Stimulated activated CD4-positive, alpha-beta T cell treated with anti-CD3 and anti-CD28 coated beads, Interleukin-12 subunit alpha, Interleukin-12 subunit beta, amount 100 ng/mL, for 4 hours (primary cell): ENCODE measurements around the gene CRACR2A.

Experiments used
- DNase-seq: peaks from one replicate; pipeline ENCODE4 v3.0.0-alpha.2; 2020

Gene CRACR2A

DNA sequence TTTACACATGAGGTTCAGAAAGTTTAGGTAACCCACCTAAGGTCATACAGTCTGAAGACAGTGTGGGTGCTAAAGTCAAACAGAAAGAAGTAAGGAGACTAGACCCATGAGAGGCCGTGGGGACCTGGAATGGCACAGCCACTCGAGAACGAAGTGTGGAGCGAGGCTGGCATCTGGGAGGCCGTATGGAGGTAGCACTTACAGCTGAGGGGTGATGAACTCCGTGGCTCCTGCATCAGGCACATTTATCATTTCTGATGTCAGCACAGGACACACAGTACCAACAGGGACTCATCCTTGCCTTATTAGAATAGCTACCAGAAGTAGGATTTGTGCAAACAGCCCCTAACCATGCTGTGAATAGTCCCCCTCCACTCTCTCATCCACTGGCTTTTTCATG, 30.5 kb downstream of the CRACR2A start:
- DNase-seq = no peak

DNA sequence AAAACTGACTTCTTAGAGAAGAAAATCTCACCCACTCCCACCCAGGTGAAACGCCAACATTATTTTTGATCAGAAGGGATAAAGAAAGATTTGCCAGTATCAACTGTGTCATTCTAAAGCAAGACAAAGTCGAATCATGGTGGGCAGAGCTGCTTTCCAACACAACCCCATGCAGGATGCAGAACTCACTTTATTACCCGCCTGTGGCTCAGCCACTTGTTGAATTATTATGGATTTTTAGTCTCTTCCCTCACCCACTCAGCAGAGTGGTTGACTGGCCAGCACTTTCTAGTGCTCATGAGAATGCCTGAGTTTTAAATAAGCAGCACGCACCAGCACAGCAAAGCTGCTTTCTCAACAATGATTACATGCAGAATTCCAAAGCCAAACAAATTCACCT, 32.1 kb downstream of the CRACR2A start:
- DNase-seq = no peak

GRCh38 chr12:3718100-3718499, 34.8 kb downstream of the CRACR2A start:
- DNase-seq = no peak

- DNase-seq = no peak
Measured at GRCh38 chr12:3717283-3717898, 35.5 kb downstream of the CRACR2A start.

GRCh38 chr12:3715999-3716398, 36.9 kb downstream of the CRACR2A start:
- no peak for DNase-seq

GRCh38 chr12:3713947-3714346, 39.0 kb downstream of the CRACR2A start:
- no peak for DNase-seq

DNA sequence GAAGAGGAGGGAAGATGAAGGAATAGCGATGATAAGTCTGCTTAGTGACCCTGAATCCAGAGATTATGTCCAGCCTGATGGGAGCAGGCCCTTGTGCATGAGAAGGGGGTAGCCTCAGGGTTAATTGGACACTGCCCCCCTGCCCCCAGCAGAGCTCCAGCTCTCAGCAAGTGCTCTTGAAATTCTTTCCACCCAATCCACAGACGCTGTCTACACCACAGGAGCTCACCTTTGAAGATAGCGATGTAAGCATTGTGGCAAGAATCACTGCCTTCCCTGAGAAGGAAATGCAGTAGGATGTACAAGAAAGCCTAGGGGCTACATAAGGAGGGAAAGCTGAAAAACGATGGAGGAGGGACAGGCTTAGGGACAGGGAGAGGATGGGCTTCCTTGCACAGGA, 39.4 kb downstream of the CRACR2A start:
- DNase-seq = no peak

DNA sequence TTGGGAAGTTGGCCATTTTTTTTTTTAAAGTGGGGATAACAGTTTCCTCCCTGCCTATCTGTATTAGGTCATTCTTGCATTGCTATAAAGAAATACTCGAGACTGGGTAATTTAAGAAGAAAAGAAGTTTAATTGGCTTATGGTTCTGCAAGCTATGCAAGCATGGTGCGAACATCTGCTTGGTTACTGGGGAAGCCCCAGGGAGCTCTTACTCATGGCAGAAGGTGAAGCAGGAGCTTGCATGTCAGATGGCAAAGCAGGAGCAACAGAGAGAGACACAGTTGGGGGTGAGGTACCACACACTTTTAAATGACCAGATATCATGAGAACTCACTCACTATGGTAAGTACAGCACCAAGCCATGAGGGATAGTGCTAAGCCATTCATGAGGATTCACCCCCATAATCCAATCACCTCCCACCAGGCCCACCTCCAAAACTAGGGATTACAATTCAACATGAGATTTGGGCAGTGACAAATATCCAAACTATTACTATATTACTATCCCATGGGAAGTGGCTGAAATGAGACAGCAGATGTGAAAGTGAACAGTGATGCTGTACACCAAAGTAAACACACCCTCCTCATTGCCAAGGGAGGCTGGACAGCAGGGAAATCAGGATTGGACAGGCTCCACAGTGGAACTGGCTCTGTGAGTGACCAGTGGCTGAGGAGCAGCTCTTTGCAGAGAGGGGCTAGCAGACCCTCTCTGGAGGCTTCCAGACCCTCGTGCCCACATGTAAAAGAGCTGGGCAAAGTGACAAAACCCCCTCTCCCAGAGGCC, 40.5 kb downstream of the CRACR2A start:
- no peak for DNase-seq

- DNase-seq = no peak
Measured at GRCh38 chr12:3705354-3705675, 47.6 kb downstream of the CRACR2A start.

DNA sequence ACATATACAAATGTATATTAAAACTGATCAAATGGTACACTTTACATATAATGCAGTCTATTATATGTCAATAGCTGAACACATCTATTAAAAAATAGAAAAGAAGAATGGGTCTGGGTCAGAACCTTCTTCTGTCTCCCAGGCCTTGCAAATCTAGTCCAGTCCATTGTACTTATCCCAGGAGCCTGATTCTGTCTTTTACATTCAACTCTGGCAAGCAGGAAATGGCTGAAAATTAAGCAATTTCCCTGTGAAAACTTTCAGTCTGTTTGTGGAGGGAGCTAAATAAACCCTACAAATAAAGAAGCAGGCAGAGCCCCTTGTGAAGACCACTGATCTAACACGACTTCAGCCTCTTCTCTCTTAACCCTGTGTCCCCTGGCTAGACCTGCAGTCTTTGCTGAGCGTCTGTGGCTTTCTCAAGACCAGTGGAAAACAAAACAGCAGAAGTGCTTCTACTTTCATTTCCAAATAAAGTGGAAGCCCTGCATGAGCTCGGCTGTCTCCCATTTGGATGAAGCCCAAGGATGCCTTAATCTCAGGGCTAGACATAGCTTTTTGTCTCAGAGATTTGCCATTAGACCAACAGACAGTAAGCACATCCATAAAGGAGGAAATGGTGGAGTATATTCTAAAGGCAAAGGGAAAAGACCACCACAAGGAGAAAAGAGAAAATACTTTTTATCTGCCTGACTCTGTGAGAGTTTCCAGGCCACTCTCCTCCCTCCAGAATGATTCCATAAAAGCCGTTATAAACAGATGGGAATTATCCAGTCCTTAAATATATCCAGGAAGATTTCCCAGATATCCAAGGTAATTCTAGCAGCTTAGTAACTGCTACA, 48.2 kb downstream of the CRACR2A start:
- no peak for DNase-seq

GRCh38 chr12:3700861-3701260, 52.0 kb downstream of the CRACR2A start:
- no peak for DNase-seq

DNA sequence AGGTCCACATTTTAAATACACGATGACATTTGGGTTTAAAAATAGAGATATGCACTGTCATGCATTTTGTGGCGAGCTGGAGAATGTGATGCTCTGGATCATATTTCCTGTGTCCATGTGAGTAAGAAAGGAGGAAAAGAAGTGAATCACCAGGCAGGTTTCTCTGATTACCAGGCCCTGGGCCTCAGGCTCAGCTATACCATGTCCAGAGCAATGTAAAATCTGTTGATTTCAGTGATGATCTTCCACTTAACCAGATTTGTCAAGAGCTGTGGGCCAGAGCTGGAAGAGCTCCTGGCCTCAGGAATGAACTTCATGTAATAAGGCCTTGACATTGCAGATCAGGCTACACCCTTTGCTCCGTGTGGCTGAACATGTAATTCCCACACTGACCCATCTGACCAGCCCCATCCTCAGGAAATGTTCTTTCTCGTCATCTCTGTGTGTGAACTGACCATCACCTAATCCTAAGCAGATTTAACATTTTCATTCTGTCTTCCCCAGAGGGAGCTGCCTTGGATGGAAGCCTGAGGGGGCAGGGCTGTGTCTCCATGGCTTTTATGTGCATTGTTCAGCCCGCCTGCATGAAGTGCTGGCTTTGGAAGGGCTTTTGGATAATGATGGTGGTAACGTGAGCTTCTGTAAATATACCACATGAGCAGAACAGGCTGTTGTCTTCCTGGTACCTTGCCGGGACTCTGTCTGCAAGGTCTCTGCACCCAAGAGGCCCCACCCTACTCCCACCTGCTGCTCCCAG, 54.5 kb downstream of the CRACR2A start:
- DNase-seq = no peak

DNA sequence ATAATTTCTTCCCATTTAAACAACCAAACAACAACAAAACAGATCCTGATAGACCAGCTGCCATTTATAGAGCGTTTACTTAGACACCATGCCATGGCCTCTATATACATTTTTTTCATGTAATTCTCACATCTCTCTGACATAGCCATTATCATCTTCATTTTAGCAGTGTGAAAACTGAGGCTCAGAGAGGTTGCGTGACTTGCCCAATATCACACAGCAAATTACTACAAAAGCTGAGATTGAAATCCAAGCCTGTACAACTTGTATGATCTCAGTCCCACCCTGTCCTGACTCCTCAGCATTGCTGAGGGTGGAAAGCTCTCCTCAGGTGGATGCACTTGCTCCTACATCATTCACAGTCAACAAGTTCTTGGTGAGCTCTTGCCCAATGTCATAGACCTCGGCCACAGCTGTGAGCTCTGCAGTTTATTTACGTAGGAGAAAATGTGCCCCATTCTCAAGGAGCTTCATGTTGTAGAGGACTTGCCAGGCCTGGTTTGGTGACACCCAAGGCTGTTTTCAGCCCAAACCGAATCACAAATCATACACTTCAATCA, 55.5 kb downstream of the CRACR2A start:
- DNase-seq = no peak

DNA sequence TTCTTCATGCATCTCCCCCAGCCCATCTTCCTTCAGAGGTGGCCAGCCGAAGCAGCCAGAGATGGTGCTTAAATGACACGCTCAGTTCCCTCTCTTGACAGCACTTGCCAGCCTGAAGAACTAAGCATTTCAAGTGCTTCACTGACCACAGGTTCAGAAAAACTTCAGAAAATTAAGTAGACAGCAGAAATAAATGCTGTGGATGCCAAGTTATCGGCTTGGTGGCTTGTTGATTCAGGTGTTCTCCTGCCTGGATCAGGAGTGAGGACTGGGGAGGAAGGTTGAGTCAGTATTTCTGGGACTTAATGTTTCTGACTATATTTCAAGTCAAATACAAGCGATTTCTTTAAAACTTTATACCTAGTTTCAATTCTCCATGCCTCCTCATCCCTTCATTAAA, 58.2 kb downstream of the CRACR2A start:
- no peak for DNase-seq

DNA sequence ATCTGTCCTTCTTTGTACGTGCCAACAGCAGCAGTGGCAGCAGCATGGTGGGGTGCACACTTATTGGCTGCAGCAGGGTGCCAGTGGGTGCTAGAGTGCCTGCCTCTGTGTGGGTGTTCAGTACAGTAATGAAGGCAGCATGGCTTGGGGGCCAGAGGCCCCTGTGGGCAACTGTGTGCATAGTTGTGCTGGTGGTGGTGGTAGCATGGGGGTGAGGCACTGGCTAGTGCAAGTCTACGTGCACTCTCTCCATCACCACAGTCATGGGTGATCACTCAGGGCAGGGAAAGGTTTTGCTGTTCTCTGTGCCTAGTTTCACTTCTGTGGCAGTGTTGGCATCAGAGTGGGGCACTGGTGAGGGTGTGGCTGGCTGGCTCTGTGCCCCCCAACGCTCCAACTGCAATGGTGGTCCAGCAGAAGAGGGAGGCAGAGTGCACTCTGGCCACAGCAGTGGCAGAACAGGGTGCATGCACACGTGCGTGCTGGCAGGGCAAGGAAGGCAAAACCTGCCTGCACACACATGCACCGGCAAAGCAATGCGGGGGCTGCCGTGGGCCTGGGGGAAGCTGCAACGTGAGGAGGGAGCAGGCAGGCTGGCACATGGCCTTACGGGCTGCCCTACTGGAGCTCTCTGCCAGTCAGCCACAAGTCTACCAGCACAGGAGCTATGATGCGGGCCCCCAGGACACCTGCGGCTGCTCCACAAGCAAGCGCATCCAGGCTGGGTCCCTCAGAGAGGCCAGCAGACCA, 60.1 kb downstream of the CRACR2A start:
- no peak for DNase-seq

DNA sequence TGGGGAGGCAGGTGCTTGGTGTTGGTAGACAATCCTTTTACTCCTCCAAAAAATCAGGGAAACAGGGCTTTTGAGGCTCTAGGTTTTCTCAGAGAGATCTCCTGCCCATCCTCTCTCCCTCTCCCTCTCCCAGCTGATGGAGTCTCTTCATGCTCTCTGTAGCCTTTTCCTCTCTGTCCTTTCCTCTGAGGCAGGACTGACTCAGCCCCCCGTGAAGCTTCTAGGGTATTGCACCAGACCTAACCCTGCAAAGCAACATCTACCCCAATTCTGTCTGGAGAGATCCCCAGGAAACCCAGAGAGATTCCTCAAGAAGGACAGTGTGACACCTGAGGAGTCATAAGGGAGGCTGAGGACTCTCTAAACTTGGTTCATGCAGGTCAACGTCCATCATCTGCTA, 66.4 kb downstream of the CRACR2A start:
- DNase-seq = no peak

- DNase-seq = no peak
Measured at GRCh38 chr12:3685830-3686229, 67.1 kb downstream of the CRACR2A start.

GRCh38 chr12:3684449-3685051, 68.4 kb downstream of the CRACR2A start:
- no peak for DNase-seq

DNA sequence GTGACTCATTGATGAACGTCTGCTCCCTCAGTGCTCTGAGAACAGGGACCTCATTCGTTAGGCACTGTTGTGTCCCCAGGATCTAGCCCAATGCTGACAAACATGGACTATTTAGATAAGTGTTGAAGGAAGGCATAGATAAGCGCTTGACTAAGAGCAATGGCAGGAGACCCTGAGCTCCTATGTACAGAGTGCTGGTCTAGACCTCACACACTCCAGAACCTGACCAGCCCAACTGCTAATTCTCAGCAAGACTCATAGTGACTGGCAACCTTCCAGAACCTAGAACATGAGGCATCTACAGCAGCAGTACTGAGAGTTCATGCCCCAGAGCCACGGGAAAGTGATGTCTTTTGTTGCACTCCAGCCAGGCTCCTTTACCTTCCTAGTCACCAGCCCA, 69.2 kb downstream of the CRACR2A start:
- no peak for DNase-seq

GRCh38 chr12:3681595-3682061, 71.3 kb downstream of the CRACR2A start:
- no peak for DNase-seq

DNA sequence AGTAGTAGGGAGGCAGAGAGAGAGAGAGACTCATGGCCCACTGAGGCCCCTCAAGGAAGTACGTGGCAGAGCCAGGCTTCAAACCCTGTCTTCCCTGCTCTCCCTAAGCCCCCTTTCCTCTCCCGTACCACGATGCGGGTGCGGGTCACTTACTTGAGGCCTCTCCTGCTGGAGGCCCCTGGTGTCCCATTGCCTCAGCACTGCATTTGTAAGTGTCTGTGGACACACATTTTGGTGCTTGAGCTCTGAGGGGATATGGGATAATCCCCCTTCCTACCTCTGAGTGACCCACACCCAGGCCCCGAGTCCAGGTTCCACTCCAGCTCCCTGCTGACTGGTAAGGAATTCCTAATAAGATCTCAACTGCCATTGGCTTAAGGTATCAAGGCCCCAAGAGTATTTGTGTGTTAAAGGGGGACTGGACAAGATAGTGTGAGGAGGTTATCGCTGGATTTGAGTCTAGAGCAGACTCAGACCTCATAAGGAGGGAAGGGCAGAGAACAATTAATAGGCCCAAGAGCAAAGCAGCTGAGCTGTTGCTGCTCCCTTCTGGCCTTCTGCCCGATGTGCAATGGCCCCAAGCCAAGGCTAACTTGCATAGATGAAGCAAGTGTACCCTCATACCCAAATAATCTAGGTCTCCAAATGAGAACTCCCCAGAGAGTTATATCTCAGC, 71.9 kb downstream of the CRACR2A start:
- DNase-seq = no peak
